Raji (cell line): ENCODE measurements around the gene MGAT3.

Experiments
- POLR2A ChIP-seq: IDR thresholded peaks from 2 replicates; pipeline ENCODE4 v1.6.1; 2011; ENCODE audit warnings: low read depth, low read length, control low read depth; ENCODE audit not compliant: insufficient read depth

Gene MGAT3

GRCh38 chr22:39423976-39424375 is 32.8 kb upstream of the MGAT3 start:
- no peak for TF ChIP-seq POLR2A

- TF ChIP-seq POLR2A, result no peak
Observed at GRCh38 chr22:39426380-39427043, 30.3 kb upstream of the MGAT3 start.

GRCh38 chr22:39427751-39428596 is 28.8 kb upstream of the MGAT3 start:
- TF ChIP-seq POLR2A, result no peak

GRCh38 chr22:39428597-39429071 is 28.2 kb upstream of the MGAT3 start:
- TF ChIP-seq POLR2A, result no peak

GRCh38 chr22:39429186-39429585 is 27.6 kb upstream of the MGAT3 start:
- no peak for TF ChIP-seq POLR2A

- TF ChIP-seq POLR2A, result no peak
Observed at GRCh38 chr22:39429916-39430575, 26.8 kb upstream of the MGAT3 start.

- TF ChIP-seq POLR2A, result no peak
Observed at GRCh38 chr22:39430576-39431150, 26.1 kb upstream of the MGAT3 start.

- TF ChIP-seq POLR2A, result no peak
Observed at GRCh38 chr22:39431216-39431801, 25.5 kb upstream of the MGAT3 start.

- no peak for TF ChIP-seq POLR2A
Observed at GRCh38 chr22:39431821-39432251, 25.0 kb upstream of the MGAT3 start.

- no peak for TF ChIP-seq POLR2A
Observed at GRCh38 chr22:39432361-39432811, 24.4 kb upstream of the MGAT3 start.

GRCh38 chr22:39433476-39434242 is 23.2 kb upstream of the MGAT3 start:
- TF ChIP-seq POLR2A, result no peak

GRCh38 chr22:39434243-39434653 is 22.6 kb upstream of the MGAT3 start:
- TF ChIP-seq POLR2A, result no peak

- TF ChIP-seq POLR2A, result no peak
Observed at GRCh38 chr22:39434721-39435120, 22.1 kb upstream of the MGAT3 start.

- TF ChIP-seq POLR2A, result no peak
Observed at GRCh38 chr22:39435616-39436015, 21.2 kb upstream of the MGAT3 start.
